OCI-LY1 (cell line): ENCODE data around the gene STAB1.

Experiments used
- EZH2 ChIP-seq: fragments of 200-600 bp; sonication (generic), shearing (Covaris generic); IDR thresholded peaks from 2 replicates; pipeline ENCODE4 v1.8.0; 2017; ENCODE audit warnings: borderline replicate concordance, mixed run types, mild to moderate bottlenecking, antibody characterized with exemption, low read length, moderate library complexity, mixed read lengths
- TF ChIP-seq, protein P1 (sequence below): fragments of 200-600 bp; sonication (generic), shearing (Covaris generic); IDR thresholded peaks from 2 replicates; pipeline ENCODE4 v1.5.1; 2017; ENCODE audit warnings: mild to moderate bottlenecking, antibody characterized with exemption, low read length, moderate library complexity, mixed read lengths

DNA sequence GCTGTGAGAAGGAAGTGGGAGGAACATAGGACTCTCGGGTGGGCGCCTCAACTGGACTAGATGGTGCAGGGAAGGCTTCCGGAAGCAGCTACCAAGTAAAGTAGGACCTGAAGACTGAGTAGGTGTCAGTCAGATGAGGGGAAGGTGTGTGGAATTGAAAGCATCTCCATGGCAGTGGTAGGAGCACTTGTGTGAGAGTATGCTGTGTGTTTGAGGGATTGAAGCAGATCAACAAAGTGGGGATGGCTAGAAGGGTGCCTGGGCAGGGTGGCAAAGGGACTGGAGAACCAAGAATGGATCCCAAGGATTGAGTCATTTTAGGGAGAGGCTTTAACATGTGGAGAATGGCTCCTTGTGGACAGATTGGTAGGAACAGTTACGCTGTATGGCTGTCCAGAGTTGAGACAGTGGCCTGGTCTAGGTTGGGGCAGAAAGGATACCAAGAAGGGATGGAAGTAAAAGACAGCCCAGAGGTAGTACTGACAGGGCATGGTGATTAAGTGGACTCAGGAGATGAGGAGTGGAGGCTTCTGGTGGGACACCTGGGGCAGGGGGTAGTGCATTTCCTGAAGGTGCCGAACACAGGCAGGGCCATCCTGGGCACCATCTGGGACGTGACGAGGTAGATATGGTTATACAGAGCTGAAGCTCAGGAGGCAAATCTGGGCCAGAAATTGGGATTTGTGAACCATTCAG lies 42.7 kb downstream of the STAB1 start:
- TF ChIP-seq, protein P1, sequence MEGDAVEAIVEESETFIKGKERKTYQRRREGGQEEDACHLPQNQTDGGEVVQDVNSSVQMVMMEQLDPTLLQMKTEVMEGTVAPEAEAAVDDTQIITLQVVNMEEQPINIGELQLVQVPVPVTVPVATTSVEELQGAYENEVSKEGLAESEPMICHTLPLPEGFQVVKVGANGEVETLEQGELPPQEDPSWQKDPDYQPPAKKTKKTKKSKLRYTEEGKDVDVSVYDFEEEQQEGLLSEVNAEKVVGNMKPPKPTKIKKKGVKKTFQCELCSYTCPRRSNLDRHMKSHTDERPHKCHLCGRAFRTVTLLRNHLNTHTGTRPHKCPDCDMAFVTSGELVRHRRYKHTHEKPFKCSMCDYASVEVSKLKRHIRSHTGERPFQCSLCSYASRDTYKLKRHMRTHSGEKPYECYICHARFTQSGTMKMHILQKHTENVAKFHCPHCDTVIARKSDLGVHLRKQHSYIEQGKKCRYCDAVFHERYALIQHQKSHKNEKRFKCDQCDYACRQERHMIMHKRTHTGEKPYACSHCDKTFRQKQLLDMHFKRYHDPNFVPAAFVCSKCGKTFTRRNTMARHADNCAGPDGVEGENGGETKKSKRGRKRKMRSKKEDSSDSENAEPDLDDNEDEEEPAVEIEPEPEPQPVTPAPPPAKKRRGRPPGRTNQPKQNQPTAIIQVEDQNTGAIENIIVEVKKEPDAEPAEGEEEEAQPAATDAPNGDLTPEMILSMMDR = no peak
- no peak for TF ChIP-seq EZH2
